GM23248 (cell line): Measurements from ENCODE around the gene B4GALT2.

ENCODE experiments used
- EZH2 ChIP-seq: fragments of 200-600 bp; sonication (generic); IDR thresholded peaks from 2 replicates; pipeline ENCODE4 v1.6.1; 2018; ENCODE audit warnings: antibody characterized with exemption, mild to moderate bottlenecking; ENCODE audit not compliant: insufficient read depth, poor library complexity, severe bottlenecking
- EZH2phosphoT487 ChIP-seq: fragments of 200-600 bp; sonication (generic); IDR thresholded peaks from 2 replicates; pipeline ENCODE4 v1.6.1; 2018; ENCODE audit warnings: antibody characterized with exemption, moderate library complexity, mild to moderate bottlenecking, low read depth; ENCODE audit not compliant: insufficient read depth

DNA sequence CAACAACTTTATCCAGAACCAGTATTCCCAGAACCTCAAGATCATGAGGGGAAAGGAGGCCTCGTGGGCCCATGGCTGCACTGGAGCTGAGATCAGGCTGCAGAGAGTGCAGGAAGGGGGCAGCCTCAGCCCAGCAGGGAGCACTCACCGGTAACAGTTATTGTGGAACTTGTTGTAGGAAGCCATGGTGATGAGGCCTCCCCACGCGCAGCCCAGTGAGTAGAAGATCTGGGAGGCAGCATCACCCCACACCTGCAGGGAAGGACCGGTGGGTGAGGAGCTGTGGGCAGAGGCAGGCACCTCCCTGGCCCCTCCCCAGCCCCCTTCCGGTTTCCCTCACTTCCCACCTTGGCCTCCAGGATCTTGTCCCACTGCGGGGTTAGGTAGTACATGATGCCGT, 23.2 kb downstream of the B4GALT2 start:
- TF ChIP-seq EZH2 (no peak), EZH2phosphoT487 (no peak)
